Parathyroid adenoma (tissue), 2 donors: ENCODE results near the gene ARHGEF40.

Source experiments
- H2AFZ ChIP-seq: fragments of 300-600 bp; sonication (generic); one replicate; pipeline ENCODE4 v1.7.0; 2017; ENCODE audit warnings: antibody characterized with exemption, mild to moderate bottlenecking
- H3K27ac ChIP-seq: fragments of 300-600 bp; sonication (generic); one replicate; pipeline ENCODE4 v1.7.0; 2017
- H3K27me3 ChIP-seq: fragments of 300-600 bp; sonication (generic); one replicate; pipeline ENCODE4 v1.7.0; 2017; ENCODE audit warnings: low read length; ENCODE audit not compliant: control insufficient read depth, insufficient read depth
- H3K36me3 ChIP-seq: fragments of 300-600 bp; sonication (generic); one replicate; pipeline ENCODE4 v1.7.0; 2017; ENCODE audit warnings: low read length; ENCODE audit not compliant: control insufficient read depth, insufficient read depth
- H3K4me1 ChIP-seq: fragments of 300-600 bp; sonication (generic); one replicate; pipeline ENCODE4 v1.7.0; 2017; ENCODE audit warnings: control low read depth
- H3K4me2 ChIP-seq: fragments of 300-600 bp; sonication (generic); one replicate; pipeline ENCODE4 v1.7.0; 2017; ENCODE audit warnings: low read length
- H3K4me3 ChIP-seq: fragments of 300-600 bp; sonication (generic); one replicate; pipeline ENCODE4 v1.7.0; 2017; ENCODE audit warnings: low read depth, low read length
- H3K79me2 ChIP-seq: fragments of 300-600 bp; sonication (generic); one replicate; pipeline ENCODE4 v1.7.0; 2017; ENCODE audit warnings: control low read depth
- H3K9ac ChIP-seq: fragments of 300-600 bp; sonication (generic); one replicate; pipeline ENCODE4 v1.7.0; 2017; ENCODE audit warnings: mild to moderate bottlenecking
- H3K9me3 ChIP-seq: fragments of 300-600 bp; sonication (generic); one replicate; pipeline ENCODE4 v1.7.0; 2017; ENCODE audit warnings: low read length; ENCODE audit not compliant: control insufficient read depth
- TF ChIP-seq, protein P1 (sequence below): fragments of 300-600 bp; sonication (generic); IDR thresholded peaks from one replicate; pipeline ENCODE4 v1.7.0; 2017; ENCODE audit warnings: antibody characterized with exemption, mild to moderate bottlenecking
- donor health status: primary hyperparathyroidism.

ARHGEF40 gene

DNA sequence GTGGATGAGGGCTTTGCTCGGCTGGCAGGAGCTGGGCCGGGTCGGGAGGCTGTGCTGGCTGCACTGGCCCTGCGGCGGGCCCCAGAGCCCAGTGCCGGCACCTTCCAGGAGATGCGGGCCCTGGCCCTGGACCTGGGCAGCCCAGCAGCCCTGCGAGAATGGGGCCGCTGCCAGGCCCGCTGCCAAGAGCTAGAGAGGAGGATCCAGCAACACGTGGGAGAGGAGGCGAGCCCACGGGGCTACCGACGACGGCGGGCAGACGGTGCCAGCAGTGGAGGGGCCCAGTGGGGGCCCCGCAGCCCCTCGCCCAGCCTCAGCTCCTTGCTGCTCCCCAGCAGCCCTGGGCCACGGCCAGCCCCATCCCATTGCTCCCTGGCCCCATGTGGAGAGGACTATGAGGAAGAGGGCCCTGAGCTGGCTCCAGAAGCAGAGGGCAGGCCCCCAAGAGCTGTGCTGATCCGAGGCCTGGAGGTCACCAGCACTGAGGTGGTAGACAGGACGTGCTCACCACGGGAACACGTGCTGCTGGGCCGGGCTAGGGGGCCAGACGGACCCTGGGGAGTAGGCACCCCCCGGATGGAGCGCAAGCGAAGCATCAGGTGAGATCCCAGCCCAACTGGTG, 11.5 kb downstream of the ARHGEF40 start:
- Histone ChIP-seq H2AFZ (no peak overlapping the region), H3K9ac (no peak overlapping the region), H3K36me3 (no peaks in the 10 kb centered on the region), H3K27ac (no peak overlapping the region), H3K4me3 (no peak overlapping the region), H3K4me1 (no peaks in the 10 kb centered on the region), H3K79me2 (peaks cover 4% of the 10 kb centered on the region), H3K27me3 (no peaks in the 10 kb centered on the region), H3K4me2 (no peak overlapping the region), H3K9me3 (no peaks in the 10 kb centered on the region)
- TF ChIP-seq, protein P1, sequence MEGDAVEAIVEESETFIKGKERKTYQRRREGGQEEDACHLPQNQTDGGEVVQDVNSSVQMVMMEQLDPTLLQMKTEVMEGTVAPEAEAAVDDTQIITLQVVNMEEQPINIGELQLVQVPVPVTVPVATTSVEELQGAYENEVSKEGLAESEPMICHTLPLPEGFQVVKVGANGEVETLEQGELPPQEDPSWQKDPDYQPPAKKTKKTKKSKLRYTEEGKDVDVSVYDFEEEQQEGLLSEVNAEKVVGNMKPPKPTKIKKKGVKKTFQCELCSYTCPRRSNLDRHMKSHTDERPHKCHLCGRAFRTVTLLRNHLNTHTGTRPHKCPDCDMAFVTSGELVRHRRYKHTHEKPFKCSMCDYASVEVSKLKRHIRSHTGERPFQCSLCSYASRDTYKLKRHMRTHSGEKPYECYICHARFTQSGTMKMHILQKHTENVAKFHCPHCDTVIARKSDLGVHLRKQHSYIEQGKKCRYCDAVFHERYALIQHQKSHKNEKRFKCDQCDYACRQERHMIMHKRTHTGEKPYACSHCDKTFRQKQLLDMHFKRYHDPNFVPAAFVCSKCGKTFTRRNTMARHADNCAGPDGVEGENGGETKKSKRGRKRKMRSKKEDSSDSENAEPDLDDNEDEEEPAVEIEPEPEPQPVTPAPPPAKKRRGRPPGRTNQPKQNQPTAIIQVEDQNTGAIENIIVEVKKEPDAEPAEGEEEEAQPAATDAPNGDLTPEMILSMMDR, result no peak

DNA sequence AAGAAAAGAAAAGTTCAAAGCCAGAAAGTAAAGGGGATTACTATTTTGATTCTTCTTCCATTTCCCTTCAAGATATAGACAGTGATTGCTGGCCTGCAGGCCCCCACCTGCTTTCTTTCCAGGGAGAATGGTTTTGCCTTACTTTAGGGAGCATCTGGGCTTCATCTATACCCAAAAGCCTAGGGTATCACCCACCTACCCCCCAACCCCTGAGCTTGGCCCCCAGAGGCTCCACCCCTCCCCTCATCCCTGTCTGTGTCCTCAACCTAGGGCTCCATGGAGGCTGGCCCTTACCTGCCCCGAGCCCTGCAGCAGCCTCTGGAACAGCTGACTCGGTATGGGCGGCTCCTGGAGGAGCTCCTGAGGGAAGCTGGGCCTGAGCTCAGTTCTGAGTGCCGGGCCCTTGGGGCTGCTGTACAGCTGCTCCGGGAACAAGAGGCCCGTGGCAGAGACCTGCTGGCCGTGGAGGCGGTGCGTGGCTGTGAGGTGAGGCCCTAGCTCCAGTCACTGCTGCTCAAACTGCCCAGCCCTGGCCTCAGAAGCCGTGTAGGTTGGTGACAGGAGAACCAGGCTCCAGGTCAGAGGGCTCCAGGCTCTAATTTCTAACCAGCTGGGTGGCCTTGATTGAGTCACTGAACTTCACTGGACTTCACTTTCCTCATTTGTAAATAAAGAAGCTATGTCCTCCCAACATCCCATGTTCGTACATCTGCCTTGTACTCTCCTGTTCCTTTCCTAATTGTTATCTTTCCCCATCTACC, 13.6 kb downstream of the ARHGEF40 start:
- H3K4me2 ChIP-seq, result no peak overlapping the region
- no peaks in the 10 kb centered on the region for H3K9me3 ChIP-seq
- TF ChIP-seq, protein P1, result no peak
- peaks cover 6% of the 10 kb centered on the region for H3K4me1 ChIP-seq
- peaks cover 4% of the 10 kb centered on the region for H3K79me2 ChIP-seq
- H3K4me3 ChIP-seq, result no peak overlapping the region
- no peak overlapping the region for H3K9ac ChIP-seq
- H2AFZ ChIP-seq, result no peak overlapping the region
- no peaks in the 10 kb centered on the region for H3K27me3 ChIP-seq
- no peak overlapping the region for H3K27ac ChIP-seq
- H3K36me3 ChIP-seq, result no peaks in the 10 kb centered on the region

DNA sequence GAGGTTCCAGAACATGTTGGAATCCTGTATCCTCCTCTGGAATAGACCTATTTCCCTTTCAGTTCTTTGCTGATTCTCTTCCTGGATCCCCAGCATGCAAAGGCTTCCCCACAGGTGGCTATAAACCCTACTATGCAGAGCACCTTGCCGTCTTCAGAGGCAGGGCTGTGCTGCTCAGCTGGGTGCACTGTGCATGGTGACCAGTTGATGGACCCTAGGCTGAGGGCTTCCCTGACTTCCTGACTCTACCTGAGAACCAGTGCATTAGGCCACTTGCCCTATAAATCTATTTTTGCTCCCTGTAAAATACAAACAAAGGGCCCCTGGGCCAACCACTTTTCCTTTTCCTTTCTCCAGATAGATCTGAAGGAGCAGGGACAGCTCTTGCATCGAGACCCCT, 14.3 kb downstream of the ARHGEF40 start:
- no peak overlapping the region for H3K4me2 ChIP-seq
- no peaks in the 10 kb centered on the region for H3K79me2 ChIP-seq
- H3K36me3 ChIP-seq, result no peaks in the 10 kb centered on the region
- no peaks in the 10 kb centered on the region for H3K27me3 ChIP-seq
- TF ChIP-seq, protein P1, result no peak
- H3K9me3 ChIP-seq, result no peaks in the 10 kb centered on the region
- no peak overlapping the region for H3K4me3 ChIP-seq
- no peak overlapping the region for H2AFZ ChIP-seq
- peaks cover 6% of the 10 kb centered on the region for H3K4me1 ChIP-seq
- no peak overlapping the region for H3K27ac ChIP-seq
- H3K9ac ChIP-seq, result no peak overlapping the region

DNA sequence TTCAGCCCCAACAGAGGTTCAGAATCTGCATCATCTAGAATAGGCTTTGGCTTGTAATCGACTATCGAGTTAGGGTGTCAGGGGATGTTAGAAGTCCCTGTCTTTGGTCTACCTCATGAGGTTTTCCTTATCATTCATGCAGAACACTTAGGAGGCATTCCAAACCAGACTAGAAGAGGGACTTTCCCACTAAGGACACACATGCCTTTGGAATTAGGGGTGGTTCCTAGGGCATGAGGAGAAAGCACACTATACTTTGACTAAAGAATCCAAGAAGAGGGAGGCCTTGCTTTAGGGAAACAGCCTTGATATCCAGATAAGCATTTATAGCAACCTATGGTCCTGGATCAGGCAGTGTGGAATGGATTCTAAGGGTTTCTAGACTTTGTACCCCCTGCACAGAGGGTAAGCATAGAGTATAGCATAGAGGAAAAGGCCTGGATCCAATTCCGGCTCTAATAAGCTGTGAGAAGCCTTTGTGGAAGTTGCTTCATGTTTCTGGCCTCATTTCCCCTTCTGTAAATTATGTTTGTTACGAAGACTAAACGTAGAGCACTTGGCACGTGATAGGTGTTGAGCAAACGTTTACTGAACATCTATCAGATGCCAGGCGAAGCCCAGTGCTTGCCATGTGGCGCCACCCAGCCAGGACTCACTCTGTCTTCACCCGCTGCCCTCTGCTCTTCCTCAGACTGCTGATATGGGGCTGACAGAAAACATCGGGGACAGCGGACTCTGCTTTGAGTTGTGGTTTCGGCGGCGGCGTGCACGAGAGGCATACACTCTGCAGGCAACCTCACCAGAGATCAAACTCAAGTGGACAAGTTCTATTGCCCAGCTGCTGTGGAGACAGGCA, 15.1 kb downstream of the ARHGEF40 start:
- H3K27me3 ChIP-seq, result no peaks in the 10 kb centered on the region
- no peaks in the 10 kb centered on the region for H3K79me2 ChIP-seq
- no peaks in the 10 kb centered on the region for H3K36me3 ChIP-seq
- peaks cover 6% of the 10 kb centered on the region for H3K4me1 ChIP-seq
- TF ChIP-seq, protein P1, result no peak
- no peak overlapping the region for H2AFZ ChIP-seq
- H3K9me3 ChIP-seq, result no peaks in the 10 kb centered on the region
- H3K9ac ChIP-seq, result no peak overlapping the region
- no peak overlapping the region for H3K4me3 ChIP-seq
- no peak overlapping the region for H3K27ac ChIP-seq
- no peak overlapping the region for H3K4me2 ChIP-seq
